ENCODE measurements around the gene GRB10.
"Not testable (repeated sequence)": the region's sequence is repeated elsewhere in the genome, so short reads cannot be mapped to it uniquely, and the experiment has no call there.

GRB10 gene

DNA sequence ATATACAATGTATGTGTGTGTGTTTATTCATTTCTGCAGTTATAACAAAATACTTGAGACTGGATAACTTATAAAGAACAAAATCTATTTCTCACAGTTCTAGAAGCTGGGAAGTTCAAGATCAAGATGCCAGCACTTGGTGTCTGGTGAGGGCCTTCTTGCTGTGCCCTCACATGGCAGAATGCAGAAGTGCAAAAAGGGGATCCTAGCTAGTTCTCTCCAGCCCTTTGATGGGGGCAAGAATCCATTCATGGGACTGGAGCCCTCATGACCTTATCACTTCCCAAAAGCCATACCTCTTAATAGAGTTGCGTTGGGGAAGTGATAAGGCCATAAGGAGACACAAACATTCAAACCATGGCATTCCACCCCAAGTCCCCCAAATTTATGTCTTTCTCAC is 8.4 kb downstream of the GRB10 start:
- Histone ChIP-seq H3K4me3 (ENCODE audit: low read depth in 1 of 2, low read length in 2 of 2) (no peak overlapping the region), H3K9me3 (ENCODE audit: low read length) (no peaks in the 10 kb centered on the region), H3K4me1 (ENCODE audit: insufficient read depth, low read length) (peaks cover 31% of the 10 kb centered on the region), H3K36me3 (ENCODE audit: insufficient read depth, low read length) (no peaks in the 10 kb centered on the region), H3K9ac (ENCODE audit: low read length) (no peak overlapping the region), H3K27me3 (ENCODE audit: control insufficient read depth in 1 of 2, insufficient read depth in 2 of 2, low read length in 2 of 2) (no peaks in the 10 kb centered on the region), H3K27ac (ENCODE audit: low read depth, low read length) (no peak overlapping the region)

DNA sequence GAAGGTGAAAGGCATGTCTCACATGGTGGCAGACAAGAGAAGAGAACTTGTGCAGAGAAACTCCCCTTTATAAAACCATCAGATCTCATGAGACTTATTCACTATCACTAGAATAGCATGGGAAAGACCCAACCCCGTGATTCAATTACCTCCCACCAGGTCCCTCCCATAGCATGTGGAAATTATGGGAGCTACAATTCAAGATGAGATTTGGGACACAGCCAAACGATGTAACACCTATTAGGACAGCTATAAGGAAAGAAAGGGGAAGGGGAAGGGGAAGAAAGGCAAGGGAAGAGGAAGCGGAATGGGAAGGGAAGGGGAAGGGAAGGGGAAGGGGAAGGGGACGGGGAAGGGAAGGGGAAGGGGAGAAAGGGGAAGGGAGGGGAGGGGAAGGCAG is 9.6 kb downstream of the GRB10 start:
- H3K9me3 ChIP-seq (ENCODE audit: low read length); H3K36me3 ChIP-seq (ENCODE audit: insufficient read depth, low read length); H3K4me3 ChIP-seq (ENCODE audit: low read depth in 1 of 2, low read length in 2 of 2); H3K27ac ChIP-seq (ENCODE audit: low read depth, low read length); H3K27me3 ChIP-seq (ENCODE audit: control insufficient read depth in 1 of 2, insufficient read depth in 2 of 2, low read length in 2 of 2); H3K9ac ChIP-seq (ENCODE audit: low read length): not testable (repeated sequence)
- peaks cover 19% of the 10 kb centered on the region for H3K4me1 ChIP-seq (ENCODE audit: insufficient read depth, low read length)

DNA sequence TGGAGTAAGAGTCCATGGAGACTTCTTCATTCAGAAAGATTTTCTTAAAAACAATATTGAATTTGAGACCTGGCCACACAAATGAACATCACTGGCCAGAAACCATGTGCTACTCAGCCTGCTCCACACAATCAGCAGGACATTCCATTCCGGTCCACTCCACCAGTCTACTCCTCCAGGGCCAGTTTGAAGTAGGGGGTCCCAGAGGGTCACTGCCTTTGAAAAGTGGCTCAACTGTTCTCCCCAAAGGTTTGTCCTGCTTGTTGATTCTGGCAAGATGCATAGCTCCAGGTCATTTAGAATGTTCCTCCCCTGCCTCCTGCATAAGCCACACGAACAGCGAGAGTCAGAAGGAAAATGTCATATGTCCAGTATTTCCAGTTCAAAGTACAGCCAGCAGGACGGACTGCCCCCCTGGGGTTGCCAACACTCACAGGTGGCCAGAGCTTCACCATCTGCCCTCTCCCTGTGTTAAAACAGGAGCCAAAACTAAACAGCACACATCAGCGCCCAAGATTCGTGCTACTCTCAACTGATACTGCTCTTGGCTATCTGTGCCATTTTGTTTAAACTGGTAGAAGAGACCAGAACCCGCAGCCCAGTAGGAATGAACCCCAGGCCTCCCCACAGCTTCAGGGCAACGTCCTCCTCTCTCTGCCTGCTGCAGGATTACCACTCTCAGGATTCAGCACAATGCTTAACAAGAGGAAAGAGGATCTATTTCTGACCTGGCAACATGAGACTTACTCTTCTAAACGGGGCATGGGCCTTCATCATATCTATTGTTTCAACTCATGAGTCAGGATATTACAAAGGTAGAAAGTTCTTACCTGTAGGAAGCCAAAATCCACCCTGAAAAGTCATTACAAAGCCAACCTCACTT is 11.3 kb downstream of the GRB10 start:
- Histone ChIP-seq H3K4me3 (ENCODE audit: low read depth in 1 of 2, low read length in 2 of 2) (no peak overlapping the region), H3K27ac (ENCODE audit: low read depth, low read length) (no peak overlapping the region), H3K4me1 (ENCODE audit: insufficient read depth, low read length) (peaks cover 19% of the 10 kb centered on the region), H3K9ac (ENCODE audit: low read length) (no peak overlapping the region), H3K27me3 (ENCODE audit: control insufficient read depth in 1 of 2, insufficient read depth in 2 of 2, low read length in 2 of 2) (no peaks in the 10 kb centered on the region), H3K36me3 (ENCODE audit: insufficient read depth, low read length) (no peaks in the 10 kb centered on the region), H3K9me3 (ENCODE audit: low read length) (no peaks in the 10 kb centered on the region)

DNA sequence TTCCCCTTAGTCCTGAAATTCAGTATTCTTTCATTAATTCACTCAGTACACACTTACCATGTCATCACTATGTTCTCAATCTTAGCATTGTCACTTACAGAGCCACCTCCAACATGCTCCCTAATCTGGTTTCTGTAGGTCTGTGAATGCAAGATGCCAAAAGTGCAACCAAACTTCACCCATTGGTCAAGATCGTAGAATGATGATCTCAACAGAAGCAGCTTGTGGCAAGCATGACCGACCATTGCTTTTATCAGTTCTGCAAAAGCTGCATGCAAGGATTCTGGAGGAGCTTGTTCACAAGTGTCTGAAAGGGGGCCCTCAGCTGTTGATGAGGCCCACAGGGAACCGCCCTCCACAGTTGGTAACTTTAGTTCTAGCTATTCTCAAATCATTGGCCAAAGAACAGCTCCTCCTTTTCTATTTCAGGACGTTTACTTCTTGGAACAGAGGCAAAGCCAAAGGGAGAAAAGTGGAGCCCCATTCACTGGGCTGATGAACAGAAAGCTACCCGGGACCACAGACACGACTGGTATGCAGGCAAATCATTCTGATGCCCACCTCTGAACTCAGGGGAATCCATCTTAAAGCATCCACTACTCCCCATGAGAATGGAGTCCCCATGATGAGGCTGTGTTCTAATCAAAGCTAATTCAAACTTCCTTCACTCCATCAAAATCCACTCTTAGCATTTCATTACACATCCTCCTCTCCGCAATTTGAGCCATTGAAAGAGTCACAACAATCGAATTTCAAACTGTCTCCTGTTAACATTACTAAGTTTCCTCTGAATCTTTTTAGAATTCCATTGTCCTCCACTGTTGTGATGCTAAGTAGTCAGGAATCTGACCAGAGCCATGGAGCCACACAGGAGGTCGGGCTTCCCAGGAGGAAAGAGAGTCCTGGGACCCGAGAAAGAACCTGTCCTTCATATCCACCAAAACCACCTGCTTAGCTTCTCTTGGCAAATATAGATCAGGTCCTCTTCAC is 13.9 kb downstream of the GRB10 start:
- no peak overlapping the region for H3K4me3 ChIP-seq (ENCODE audit: low read depth in 1 of 2, low read length in 2 of 2)
- H3K27ac ChIP-seq (ENCODE audit: low read depth, low read length): no peak overlapping the region
- H3K4me1 ChIP-seq (ENCODE audit: insufficient read depth, low read length): peaks cover 10% of the 10 kb centered on the region
- H3K9me3 ChIP-seq (ENCODE audit: low read length): no peaks in the 10 kb centered on the region
- H3K36me3 ChIP-seq (ENCODE audit: insufficient read depth, low read length): no peaks in the 10 kb centered on the region
- no peak overlapping the region for H3K9ac ChIP-seq (ENCODE audit: low read length)
- no peaks in the 10 kb centered on the region for H3K27me3 ChIP-seq (ENCODE audit: control insufficient read depth in 1 of 2, insufficient read depth in 2 of 2, low read length in 2 of 2)

DNA sequence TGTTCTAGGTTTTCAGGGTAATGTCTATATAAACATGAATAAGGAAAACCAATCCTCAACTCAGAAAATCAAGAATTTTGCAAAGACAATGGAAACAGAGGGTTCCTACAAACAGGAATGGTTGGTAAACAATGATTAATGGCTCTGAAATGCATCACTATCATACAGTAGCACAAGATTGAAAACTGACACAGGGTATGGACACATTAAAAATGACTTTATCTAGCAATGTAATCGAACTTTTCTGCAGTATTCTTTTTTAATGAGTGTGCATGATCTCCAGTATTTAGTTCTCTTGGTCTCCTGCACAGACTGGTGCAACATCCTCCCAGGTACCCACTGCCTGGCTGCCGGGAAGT is 15.9 kb downstream of the GRB10 start:
- no peak overlapping the region for H3K9ac ChIP-seq (ENCODE audit: low read length)
- H3K27ac ChIP-seq (ENCODE audit: low read depth, low read length): no peak overlapping the region
- H3K9me3 ChIP-seq (ENCODE audit: low read length): no peaks in the 10 kb centered on the region
- no peaks in the 10 kb centered on the region for H3K36me3 ChIP-seq (ENCODE audit: insufficient read depth, low read length)
- H3K4me3 ChIP-seq (ENCODE audit: low read depth in 1 of 2, low read length in 2 of 2): no peak overlapping the region
- H3K4me1 ChIP-seq (ENCODE audit: insufficient read depth, low read length): peaks cover 15% of the 10 kb centered on the region
- H3K27me3 ChIP-seq (ENCODE audit: control insufficient read depth in 1 of 2, insufficient read depth in 2 of 2, low read length in 2 of 2): no peaks in the 10 kb centered on the region

DNA sequence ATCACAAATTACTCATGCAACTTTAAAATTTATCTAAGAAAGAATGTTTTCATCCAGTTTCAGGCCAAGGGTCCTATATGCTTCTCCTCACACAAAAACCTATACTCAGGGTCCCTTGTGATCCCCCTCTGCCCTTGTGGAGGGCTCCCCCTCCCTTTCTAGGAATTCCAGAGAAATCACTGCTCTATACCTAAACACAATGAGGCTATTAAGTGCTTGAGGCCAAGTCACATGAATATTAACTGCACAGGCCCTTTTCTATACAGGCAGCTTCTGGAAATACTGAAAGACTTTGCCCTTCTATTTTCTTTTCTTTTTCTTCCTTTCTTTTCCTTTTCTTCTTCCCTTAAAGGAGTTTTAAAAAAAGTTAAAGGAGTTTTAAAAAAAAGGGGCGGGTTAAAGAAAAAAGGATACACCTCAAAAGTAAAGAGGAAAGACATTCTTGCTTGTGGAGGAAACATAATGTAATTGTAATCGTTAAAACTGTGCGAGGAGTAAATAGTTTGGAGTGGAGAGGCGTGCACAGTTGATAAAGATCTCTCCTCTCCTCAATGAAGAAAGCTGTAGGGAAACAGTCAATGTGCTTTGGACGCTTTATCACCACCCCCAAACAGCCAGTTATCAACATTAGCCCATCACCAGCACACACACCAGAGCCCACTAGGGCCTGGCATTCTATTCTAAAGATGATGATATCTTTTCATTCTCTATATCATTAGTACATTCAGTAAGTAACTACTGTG is 16.4 kb downstream of the GRB10 start:
- Histone ChIP-seq H3K9ac (ENCODE audit: low read length) (no peak overlapping the region), H3K27me3 (ENCODE audit: control insufficient read depth in 1 of 2, insufficient read depth in 2 of 2, low read length in 2 of 2) (no peaks in the 10 kb centered on the region), H3K4me3 (ENCODE audit: low read depth in 1 of 2, low read length in 2 of 2) (no peak overlapping the region), H3K36me3 (ENCODE audit: insufficient read depth, low read length) (no peaks in the 10 kb centered on the region), H3K4me1 (ENCODE audit: insufficient read depth, low read length) (peaks cover 12% of the 10 kb centered on the region), H3K9me3 (ENCODE audit: low read length) (no peaks in the 10 kb centered on the region), H3K27ac (ENCODE audit: low read depth, low read length) (no peak overlapping the region)

DNA sequence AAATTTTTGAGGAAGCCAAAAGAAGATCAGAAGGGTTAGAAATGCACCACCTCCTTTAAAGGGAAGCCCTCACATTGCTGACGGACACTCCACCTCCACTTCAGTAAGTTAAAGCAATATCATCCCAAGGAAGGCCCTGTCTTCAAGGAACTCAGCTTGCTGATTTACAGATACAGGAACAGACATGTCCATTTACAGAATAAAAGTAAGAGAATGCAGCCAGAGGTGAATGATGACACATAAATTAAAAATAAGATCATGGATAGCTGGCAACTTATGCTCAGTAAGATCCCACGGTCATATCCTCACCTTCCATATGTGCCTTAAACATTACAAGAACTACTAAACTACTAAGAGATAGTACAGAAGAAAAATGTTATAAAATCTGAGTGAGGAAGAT is 20.4 kb downstream of the GRB10 start:
- peaks cover 21% of the 10 kb centered on the region for H3K4me1 ChIP-seq (ENCODE audit: insufficient read depth, low read length)
- H3K4me3 ChIP-seq (ENCODE audit: low read depth in 1 of 2, low read length in 2 of 2): no peak overlapping the region
- H3K9ac ChIP-seq (ENCODE audit: low read length): no peak overlapping the region
- no peak overlapping the region for H3K27ac ChIP-seq (ENCODE audit: low read depth, low read length)
- H3K9me3 ChIP-seq (ENCODE audit: low read length): no peaks in the 10 kb centered on the region
- H3K27me3 ChIP-seq (ENCODE audit: control insufficient read depth in 1 of 2, insufficient read depth in 2 of 2, low read length in 2 of 2): no peaks in the 10 kb centered on the region
- H3K36me3 ChIP-seq (ENCODE audit: insufficient read depth, low read length): no peaks in the 10 kb centered on the region

DNA sequence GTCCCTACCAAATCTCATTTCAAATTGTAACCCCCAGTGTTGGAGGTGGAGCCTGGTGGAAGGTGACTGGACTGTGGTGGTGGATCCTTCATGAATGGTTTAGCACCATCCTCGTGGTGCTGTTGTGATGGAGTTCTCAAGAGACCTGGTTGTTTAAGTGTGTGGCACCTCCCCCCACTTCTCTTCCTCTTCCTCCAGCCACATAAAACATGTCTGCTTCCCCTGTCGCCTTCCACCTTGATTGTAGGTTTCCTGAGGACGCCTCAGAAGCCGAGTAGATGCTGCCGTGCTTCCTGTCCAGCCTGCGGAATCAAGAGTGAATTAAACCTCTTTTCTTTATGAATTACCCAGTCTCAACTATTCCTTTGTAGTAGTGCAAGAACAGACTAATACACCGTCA is 21.0 kb downstream of the GRB10 start:
- Histone ChIP-seq H3K36me3 (ENCODE audit: insufficient read depth, low read length) (no peaks in the 10 kb centered on the region), H3K4me1 (ENCODE audit: insufficient read depth, low read length) (peaks cover 21% of the 10 kb centered on the region), H3K4me3 (ENCODE audit: low read depth in 1 of 2, low read length in 2 of 2) (no peak overlapping the region), H3K9ac (ENCODE audit: low read length) (no peak overlapping the region), H3K27me3 (ENCODE audit: control insufficient read depth in 1 of 2, insufficient read depth in 2 of 2, low read length in 2 of 2) (no peaks in the 10 kb centered on the region), H3K27ac (ENCODE audit: low read depth, low read length) (no peak overlapping the region), H3K9me3 (ENCODE audit: low read length) (no peaks in the 10 kb centered on the region)

DNA sequence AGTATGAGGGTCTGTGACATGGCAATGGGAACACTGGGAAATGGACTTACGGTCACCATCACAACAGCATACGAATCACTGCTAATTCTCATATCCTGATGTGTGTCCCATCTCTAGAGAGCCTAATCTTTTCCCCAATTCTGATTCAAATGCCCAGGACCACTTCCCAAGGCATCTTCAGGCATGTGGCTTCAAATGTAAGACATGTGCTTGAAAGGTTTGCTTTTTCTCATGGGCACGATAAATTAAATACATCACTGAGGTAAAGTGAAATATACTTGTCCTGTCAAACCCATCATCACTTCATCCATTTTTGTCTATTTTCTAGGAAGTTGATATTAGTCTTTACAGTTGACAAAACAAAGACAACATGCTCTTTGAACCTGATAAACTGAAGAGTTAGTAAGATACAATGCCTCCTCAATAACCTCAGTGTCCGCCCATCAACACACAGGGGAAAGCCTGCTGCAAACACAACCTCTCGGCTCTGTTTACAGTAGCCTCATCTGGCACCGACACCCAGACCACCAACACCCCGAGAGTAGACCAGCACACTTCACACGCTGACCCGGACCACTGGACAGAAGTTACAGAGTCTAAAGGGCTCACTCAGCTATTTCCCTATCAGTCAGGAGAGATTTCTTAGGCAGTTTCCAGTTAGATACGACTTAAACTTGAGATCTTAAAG is 24.8 kb downstream of the GRB10 start:
- H3K9ac ChIP-seq (ENCODE audit: low read length): no peak overlapping the region
- H3K4me1 ChIP-seq (ENCODE audit: insufficient read depth, low read length): peaks cover 44% of the 10 kb centered on the region
- H3K36me3 ChIP-seq (ENCODE audit: insufficient read depth, low read length): peaks cover 18% of the 10 kb centered on the region
- H3K27ac ChIP-seq (ENCODE audit: low read depth, low read length): no peak overlapping the region
- no peaks in the 10 kb centered on the region for H3K27me3 ChIP-seq (ENCODE audit: control insufficient read depth in 1 of 2, insufficient read depth in 2 of 2, low read length in 2 of 2)
- no peak overlapping the region for H3K4me3 ChIP-seq (ENCODE audit: low read depth in 1 of 2, low read length in 2 of 2)
- H3K9me3 ChIP-seq (ENCODE audit: low read length): no peaks in the 10 kb centered on the region

DNA sequence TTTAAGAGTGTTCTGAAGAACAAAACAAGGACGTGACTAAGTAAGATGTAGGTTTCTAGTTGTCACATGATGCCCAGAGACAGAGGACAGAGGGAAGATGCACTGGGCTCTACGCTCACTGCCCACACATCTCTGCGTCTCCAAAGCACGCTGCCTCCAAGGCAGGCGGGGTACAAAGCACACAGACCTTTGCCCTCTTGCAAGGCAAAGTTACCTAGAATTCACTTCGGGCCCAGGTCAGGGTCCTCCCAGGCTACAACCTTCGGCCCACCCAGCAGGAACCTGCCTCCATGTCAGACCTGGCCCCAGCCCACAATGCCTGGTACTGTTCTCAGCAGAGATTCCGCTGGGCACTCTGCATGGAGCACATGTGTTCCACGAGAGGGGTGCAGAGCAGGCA is 26.5 kb downstream of the GRB10 start:
- peaks cover 39% of the 10 kb centered on the region for H3K4me1 ChIP-seq (ENCODE audit: insufficient read depth, low read length)

DNA sequence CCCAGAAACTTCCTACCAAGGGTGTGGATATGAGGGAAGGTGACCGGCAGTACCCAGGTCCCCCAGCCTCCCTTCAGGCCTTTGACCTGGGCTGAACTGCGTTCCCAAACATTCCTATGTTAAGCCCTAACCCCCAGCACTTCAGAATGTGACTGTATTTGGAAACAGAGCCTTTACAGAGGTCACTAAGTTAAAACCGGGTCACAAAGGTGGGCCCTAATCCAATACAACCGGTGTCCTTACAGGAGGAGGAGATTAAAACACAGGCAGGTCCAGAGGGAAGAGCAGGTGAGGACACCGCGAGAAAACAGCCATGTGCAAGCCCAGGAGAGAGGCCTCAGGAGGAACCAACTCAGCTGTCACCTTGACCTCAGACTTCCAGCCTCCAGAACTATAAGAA is 28.0 kb downstream of the GRB10 start:
- Histone ChIP-seq H3K27me3 (ENCODE audit: control insufficient read depth in 1 of 2, insufficient read depth in 2 of 2, low read length in 2 of 2) (no peaks in the 10 kb centered on the region), H3K9me3 (ENCODE audit: low read length) (no peaks in the 10 kb centered on the region), H3K4me1 (ENCODE audit: insufficient read depth, low read length) (peaks cover 43% of the 10 kb centered on the region), H3K9ac (ENCODE audit: low read length) (no peak overlapping the region), H3K4me3 (ENCODE audit: low read depth in 1 of 2, low read length in 2 of 2) (no peak overlapping the region), H3K27ac (ENCODE audit: low read depth, low read length) (no peak overlapping the region), H3K36me3 (ENCODE audit: insufficient read depth, low read length) (peaks cover 18% of the 10 kb centered on the region)

More for the DNA sequence above, 26.5 kb downstream of the GRB10 start:
- Histone ChIP-seq H3K36me3 (ENCODE audit: insufficient read depth, low read length) (peaks cover 18% of the 10 kb centered on the region), H3K27ac (ENCODE audit: low read depth, low read length) (no peak overlapping the region), H3K4me3 (ENCODE audit: low read depth in 1 of 2, low read length in 2 of 2) (no peak overlapping the region), H3K9ac (ENCODE audit: low read length) (no peak overlapping the region), H3K9me3 (ENCODE audit: low read length) (no peaks in the 10 kb centered on the region), H3K27me3 (ENCODE audit: control insufficient read depth in 1 of 2, insufficient read depth in 2 of 2, low read length in 2 of 2) (no peaks in the 10 kb centered on the region)
